LoVo (cell line): ENCODE results near the gene OTOP3.
A peak's percentile ranks its signal among the peaks of the same experiment; 100 is the strongest.

Experiments
- DNase-seq: peaks from one replicate; pipeline ENCODE4 v3.0.0-alpha.2; 2016; ENCODE audit warnings: low spot score

OTOP3 gene

DNA sequence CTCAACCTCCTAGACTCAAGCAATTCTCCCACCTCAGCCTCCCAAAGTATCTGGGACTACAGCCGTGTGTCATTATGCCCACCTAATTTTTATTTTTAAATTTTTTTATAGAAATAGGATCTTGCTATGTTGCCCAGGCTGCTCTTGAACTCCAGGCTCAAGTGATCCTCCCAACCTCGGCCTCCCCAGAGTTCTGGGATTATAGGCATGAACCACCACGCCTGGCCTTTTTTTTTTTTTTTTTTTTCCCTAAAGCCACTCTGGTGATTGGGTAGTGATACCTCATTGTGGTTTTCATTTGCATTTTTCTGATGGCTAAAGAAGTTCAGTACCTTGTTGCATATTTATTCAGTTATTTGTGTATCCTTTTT lies 50.5 kb downstream of the OTOP3 start:
- no peak for DNase-seq

DNA sequence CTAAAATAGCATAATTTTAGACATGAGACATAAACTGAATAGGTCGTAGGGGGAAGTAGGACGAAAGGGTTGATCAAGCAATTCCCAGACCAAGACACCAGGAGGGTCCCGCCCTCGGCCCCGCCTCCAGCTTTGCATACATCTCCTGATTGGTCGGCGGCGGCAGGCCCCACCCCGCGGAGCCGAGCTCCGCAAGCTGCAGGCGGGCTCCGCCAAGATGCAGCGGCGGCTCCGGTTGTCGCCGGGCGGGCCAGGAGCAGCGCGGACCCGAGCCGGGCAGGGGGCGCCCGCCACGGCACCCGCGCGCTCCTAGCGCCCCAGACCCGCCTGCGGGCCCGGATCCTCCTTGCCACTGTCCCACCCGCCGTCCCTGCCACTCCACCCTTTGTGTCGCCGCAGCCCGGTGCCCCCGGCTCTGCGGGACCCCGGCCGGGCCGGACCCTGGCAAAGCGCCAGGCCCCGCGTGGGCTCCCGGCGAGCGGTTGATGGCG lies 51.8 kb downstream of the OTOP3 start, which contains the start of gene CDR2L:
Gene CDR2L, plus strand, starts transcription at position 215 of the 491 bp plus-strand sequence. CDS start 412 bp downstream, outside the sequence.
- DNase-seq: peak; percentile 93

DNA sequence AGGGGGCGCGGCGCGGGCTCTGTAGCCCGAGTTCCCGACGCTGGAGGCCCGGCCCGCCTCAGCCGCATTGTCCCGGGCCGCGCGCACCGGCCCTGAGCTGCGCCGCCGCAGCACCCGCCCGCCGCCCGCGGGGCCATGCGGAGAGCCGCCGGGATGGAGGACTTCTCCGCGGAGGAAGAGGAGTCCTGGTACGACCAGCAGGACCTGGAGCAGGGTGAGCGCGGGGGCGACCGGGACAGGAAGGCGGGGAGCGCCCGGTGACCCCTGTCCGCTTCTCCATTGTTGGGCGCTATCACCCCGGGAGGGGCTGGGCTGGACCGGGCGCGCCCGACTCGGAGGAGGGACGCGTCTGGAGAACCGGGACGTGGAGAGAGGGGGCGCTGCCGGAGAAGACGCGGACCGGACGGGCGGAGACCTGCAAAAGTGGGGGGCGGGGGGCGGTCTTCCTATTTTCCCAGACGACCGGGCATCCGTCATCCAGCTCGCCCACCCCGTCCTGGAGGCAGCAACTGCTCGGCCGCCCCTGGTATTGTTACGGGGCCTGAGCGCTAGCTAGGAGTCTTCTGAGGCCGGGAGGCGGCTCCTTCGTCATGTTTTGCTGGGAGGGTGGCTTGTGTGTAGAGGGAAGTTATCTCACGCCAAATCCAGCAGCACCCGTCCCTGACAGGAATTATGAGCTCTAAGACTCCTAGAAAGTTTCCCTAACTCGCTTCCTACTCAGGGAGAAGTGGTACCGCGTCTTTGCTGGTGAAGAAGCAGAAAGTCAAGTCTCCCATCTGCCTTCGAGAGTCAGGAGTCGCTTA lies 52.4 kb downstream of the OTOP3 start:
- peak; percentile 47 for DNase-seq

DNA sequence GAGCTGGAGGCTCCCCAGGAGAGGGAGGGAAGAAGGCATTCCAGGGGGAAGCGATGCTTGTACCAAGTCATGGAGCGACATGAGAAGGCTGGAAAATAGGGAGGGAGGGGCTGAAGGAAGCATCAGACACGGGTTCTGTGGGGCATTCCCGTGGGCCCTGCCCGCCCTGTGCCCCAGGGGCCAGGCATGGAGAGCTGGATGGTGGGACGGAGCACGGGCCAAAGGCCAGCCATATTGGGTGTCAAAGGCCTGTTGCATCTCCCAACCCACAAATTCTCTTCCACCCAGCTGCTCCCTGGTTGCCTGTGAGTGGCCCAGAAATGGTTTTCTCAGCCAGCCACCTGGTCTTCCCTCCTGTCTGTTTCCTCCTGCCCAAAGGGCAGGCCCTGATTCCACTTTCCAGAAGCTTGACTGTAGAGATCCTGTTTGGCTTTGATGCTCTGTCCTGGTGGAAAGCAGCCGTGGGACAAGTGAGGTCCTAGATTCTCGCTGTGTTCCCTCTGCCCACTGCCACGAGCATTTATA lies 54.9 kb downstream of the OTOP3 start:
- no peak for DNase-seq

DNA sequence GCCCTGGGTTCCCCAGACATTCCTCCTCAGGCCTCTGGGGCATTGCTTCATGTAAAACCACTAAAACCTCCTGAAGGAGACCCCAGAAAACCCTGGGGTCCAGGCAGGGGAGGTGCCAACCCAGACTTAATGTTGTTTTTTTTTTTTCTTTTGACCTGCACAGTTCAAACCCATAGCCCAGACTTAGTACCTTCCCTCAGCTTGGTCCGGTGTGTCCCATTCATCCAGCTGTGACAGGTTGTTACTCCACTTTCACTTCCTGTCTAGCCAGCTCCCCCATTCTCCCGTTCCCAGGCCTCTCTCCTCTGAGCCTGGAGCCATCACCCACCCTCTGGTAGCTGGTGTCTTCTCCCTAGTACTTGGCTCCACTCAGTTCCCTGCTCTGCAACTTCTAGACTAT lies 56.5 kb downstream of the OTOP3 start:
- DNase-seq: no peak

DNA sequence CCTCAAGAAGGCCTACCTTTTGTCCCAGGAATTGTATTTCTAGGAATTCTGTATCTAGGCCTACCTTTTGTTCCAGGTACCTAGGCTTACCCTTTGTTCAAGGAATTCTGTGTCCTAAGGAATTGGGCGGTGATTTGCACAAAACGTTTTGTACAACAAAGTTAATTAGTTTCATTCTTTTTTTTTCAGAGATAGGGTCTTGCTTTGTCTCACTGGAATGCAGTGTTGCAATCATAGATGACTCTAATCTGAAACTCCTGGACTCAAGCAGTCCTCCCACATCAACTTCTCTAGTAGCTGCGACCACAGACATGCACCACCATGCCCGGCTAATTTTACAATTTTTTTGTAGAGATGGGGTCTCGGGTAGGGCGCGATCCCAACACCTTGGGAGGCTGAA lies 58.7 kb downstream of the OTOP3 start:
- DNase-seq: no peak

DNA sequence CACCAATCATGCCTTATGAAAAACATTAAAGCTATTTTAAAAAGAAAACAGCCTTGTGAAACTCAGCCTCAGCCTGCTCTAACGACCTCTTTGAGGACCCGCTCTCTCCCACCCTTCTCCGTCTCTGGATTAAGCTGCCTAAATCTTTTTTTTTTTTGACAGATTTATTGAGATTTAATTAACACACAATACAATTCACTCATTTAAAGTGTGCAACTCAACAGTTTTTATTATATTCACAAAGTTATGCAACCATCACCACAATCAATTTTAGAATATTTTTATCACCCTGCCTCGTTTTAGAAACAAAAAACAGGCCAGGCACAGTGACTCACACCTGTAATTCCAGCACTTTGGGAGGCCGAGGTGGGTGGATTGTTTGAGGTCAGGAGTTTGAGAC lies 60.1 kb downstream of the OTOP3 start:
- DNase-seq: no peak

DNA sequence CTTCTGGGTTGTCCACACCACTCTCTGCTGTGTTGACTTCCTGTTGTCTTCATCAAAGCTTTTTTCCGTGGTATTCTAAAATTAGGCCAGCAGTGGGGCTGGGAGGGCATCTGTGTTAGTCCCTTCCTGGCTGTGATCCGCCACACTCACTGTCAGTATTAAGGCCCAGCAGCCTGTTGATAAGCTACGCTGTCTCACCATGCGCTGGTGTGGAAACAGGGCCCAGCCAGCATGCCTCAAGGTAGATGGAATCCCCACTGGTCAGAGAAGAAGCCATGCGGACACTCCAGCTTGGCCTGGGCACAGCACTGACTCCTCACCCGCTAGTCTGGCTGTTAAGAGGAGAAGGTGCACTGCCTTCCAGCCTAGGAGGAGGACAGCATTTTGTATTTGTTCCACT lies 63.1 kb downstream of the OTOP3 start:
- no peak for DNase-seq

DNA sequence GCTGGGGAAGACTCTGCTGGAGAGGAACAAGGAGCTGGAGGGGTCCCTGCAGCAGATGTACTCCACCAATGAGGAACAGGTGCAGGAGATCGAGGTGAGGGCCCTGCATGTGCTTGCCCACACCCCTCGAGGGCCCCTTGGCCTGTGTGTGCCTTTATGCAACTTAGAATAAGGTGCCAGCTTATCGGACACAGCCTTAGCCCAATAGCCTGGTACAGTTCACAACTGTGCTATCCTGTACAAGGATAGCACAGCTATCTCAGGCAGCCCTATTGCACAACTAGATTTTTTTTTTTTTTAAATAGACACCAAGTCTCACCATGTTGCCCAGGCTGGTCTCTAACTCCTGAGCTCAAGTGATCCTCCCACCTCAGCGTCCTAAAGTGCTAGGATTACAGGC lies 63.8 kb downstream of the OTOP3 start:
- DNase-seq: no peak
